Tongue (tissue), 2 donors: Measurements from ENCODE around the gene EFS. TPM values are rescaled to one million over a fixed set of nuclear protein-coding genes. Genes with fewer than 3 reads are reported as not detected.

Source experiments
- DNase-seq: peaks from one replicate; pipeline ENCODE4 v3.0.0-alpha.2; 2015
- total RNA-seq: library from RNA; depleted of rRNA; stranded (reverse); fragments of >200 nt; gene quantifications from one replicate; pipeline ENCODE4 v1.2.3, GENCODE V29; 2014

Gene EFS
- total RNA-seq, 1 donor from 2014 or later = 28.2 TPM

GRCh38 chr14:23358042-23358441 is 6.9 kb downstream of the EFS start:
- no peak for DNase-seq

- no peak for DNase-seq
These were observed 7.7 kb downstream of the EFS start for GRCh38 chr14:23357261-23357660.

- DNase-seq = no peak
These were observed 8.3 kb downstream of the EFS start for GRCh38 chr14:23356662-23357061.

GRCh38 chr14:23355871-23356435 is 9.0 kb downstream of the EFS start:
- DNase-seq = no peak

- no peak for DNase-seq
These were observed 10.0 kb downstream of the EFS start for GRCh38 chr14:23354990-23355389.

GRCh38 chr14:23353433-23353780 is 11.6 kb downstream of the EFS start:
- DNase-seq = no peak

GRCh38 chr14:23352506-23353432 is 12.2 kb downstream of the EFS start, which contains the start of gene SLC22A17:
Gene SLC22A17, minus strand, starts transcription at chr14:23352887.
- DNase-seq = peak; percentile 95

- peak; percentile 42 for DNase-seq
These were observed 13.1 kb downstream of the EFS start for GRCh38 chr14:23351681-23352505.

- no peak for DNase-seq
These were observed 15.7 kb downstream of the EFS start for GRCh38 chr14:23349156-23349845.

- DNase-seq = no peak
These were observed 16.7 kb downstream of the EFS start for GRCh38 chr14:23348297-23348655.

GRCh38 chr14:23347406-23348296 is 17.3 kb downstream of the EFS start:
- DNase-seq = no peak

- DNase-seq = no peak
These were observed 18.1 kb downstream of the EFS start for GRCh38 chr14:23346693-23347405.

GRCh38 chr14:23345987-23346692 is 18.8 kb downstream of the EFS start:
- no peak for DNase-seq

GRCh38 chr14:23344481-23344880 is 20.5 kb downstream of the EFS start:
- DNase-seq = no peak

- no peak for DNase-seq
These were observed 25.3 kb downstream of the EFS start for GRCh38 chr14:23339506-23340268.

GRCh38 chr14:23335623-23336022 is 29.3 kb downstream of the EFS start:
- no peak for DNase-seq

GRCh38 chr14:23327947-23328744 is 36.8 kb downstream of the EFS start:
- DNase-seq = peak; percentile 91
